ENCODE data around the gene RPTN.

RPTN gene

GRCh38 chr1:152165286-152166077 lies 6.5 kb upstream of the RPTN start:
- Histone ChIP-seq H3K9me3 (ENCODE audit: control insufficient read depth in 5 of 5, low read length in 5 of 5) (no peaks in the 10 kb centered on the region), H3K4me3 (ENCODE audit: low read depth in 1 of 5, low read length in 5 of 5) (no peak overlapping the region), H3K27me3 (ENCODE audit: control insufficient read depth in 5 of 5, insufficient read depth in 4 of 5, low read length in 5 of 5) (peaks cover 0 to 3% (median 0%) of the 10 kb centered on the region in 5 donors), H3K27ac (ENCODE audit: low read depth, low read length) (no peak overlapping the region), H3K36me3 (ENCODE audit: control insufficient read depth in 5 of 5, insufficient read depth in 5 of 5, low read length in 5 of 5) (no peaks in the 10 kb centered on the region), H3K4me1 (ENCODE audit: control insufficient read depth in 5 of 5, insufficient read depth in 5 of 5, low read length in 5 of 5) (peaks cover 2 to 46% (median 11%) of the 10 kb centered on the region in 5 donors), H3K9ac (ENCODE audit: low read length in 5 of 5) (no peak overlapping the region)

DNA sequence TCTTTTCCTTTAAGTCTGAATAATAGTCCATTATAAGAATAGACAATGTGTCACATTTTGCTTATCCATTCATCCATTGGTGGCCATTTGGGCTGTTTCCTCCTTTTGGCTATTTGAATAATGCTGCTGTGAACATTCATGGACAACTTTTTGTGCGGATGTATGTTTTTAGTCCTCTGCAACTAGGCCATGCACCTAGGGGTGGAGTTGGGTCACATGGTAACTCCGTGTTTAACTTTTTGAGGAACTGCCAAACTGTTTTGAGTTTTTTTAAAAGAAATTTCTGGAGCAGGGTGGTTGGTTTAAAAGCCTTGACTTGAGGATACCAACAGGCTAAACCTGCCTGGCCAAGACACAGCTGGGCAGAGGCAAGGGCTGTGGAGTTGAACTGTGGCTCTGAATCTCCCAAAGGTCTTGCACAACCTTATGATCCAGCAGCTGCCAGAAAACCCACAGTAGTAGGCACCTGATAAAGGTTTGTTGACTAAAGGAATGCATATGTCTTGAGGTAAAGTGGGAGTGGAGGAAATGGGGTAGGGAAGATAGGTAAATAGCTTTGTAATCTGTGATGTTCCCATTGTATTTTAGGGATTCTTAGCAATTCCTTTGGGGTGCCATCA lies 5.6 kb upstream of the RPTN start:
- H3K9ac ChIP-seq (ENCODE audit: low read length in 5 of 5), result no peak overlapping the region
- no peak overlapping the region for H3K27ac ChIP-seq (ENCODE audit: low read depth, low read length)
- H3K4me3 ChIP-seq (ENCODE audit: low read depth in 1 of 5, low read length in 5 of 5), result no peak overlapping the region
- no peaks in the 10 kb centered on the region for H3K36me3 ChIP-seq (ENCODE audit: control insufficient read depth in 5 of 5, insufficient read depth in 5 of 5, low read length in 5 of 5)
- peaks cover 0 to 3% (median 0%) of the 10 kb centered on the region in 5 donors for H3K27me3 ChIP-seq (ENCODE audit: control insufficient read depth in 5 of 5, insufficient read depth in 4 of 5, low read length in 5 of 5)
- peaks cover 2 to 39% (median 11%) of the 10 kb centered on the region in 5 donors for H3K4me1 ChIP-seq (ENCODE audit: control insufficient read depth in 5 of 5, insufficient read depth in 5 of 5, low read length in 5 of 5)
- no peaks in the 10 kb centered on the region for H3K9me3 ChIP-seq (ENCODE audit: control insufficient read depth in 5 of 5, low read length in 5 of 5)

- Histone ChIP-seq H3K4me3 (ENCODE audit: low read depth in 1 of 5, low read length in 5 of 5) (no peak overlapping the region), H3K36me3 (ENCODE audit: control insufficient read depth in 5 of 5, insufficient read depth in 5 of 5, low read length in 5 of 5) (no peaks in the 10 kb centered on the region)
These were observed 3.9 kb upstream of the RPTN start for GRCh38 chr1:152162792-152163463.

DNA sequence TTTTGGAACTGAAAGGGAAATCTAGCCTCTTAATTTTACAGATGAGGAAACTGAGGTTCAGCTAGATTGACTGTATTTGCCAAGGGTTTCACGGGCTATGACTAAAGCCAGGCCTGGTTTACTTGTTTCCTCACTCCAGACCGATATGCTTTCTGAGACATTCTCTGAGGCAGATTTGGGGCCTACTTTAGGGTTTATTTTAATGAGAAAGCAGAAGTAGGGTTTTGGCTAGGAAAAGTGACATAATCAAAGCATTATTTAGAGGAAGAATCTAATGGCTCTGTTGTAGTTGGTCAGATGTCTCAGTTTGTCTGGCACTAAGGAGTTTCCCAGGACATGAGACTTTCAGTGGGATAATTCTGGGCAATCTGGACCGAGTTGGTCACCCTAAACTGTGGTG lies 1.5 kb upstream of the RPTN start:
- peaks cover 0 to 6% (median 5%) of the 10 kb centered on the region in 5 donors for H3K4me1 ChIP-seq (ENCODE audit: control insufficient read depth in 5 of 5, insufficient read depth in 5 of 5, low read length in 5 of 5)
- no peak overlapping the region for H3K27ac ChIP-seq (ENCODE audit: low read depth, low read length)
- no peak overlapping the region for H3K4me3 ChIP-seq (ENCODE audit: low read depth in 1 of 5, low read length in 5 of 5)
- H3K27me3 ChIP-seq (ENCODE audit: control insufficient read depth in 5 of 5, insufficient read depth in 4 of 5, low read length in 5 of 5), result no peaks in the 10 kb centered on the region
- no peaks in the 10 kb centered on the region for H3K36me3 ChIP-seq (ENCODE audit: control insufficient read depth in 5 of 5, insufficient read depth in 5 of 5, low read length in 5 of 5)
- H3K9me3 ChIP-seq (ENCODE audit: control insufficient read depth in 5 of 5, low read length in 5 of 5), result no peaks in the 10 kb centered on the region
- no peak overlapping the region for H3K9ac ChIP-seq (ENCODE audit: low read length in 5 of 5)

More at GRCh38 chr1:152162792-152163463, 3.9 kb upstream of the RPTN start:
- Histone ChIP-seq H3K27ac (ENCODE audit: low read depth, low read length) (no peak overlapping the region), H3K9me3 (ENCODE audit: control insufficient read depth in 5 of 5, low read length in 5 of 5) (no peaks in the 10 kb centered on the region), H3K27me3 (ENCODE audit: control insufficient read depth in 5 of 5, insufficient read depth in 4 of 5, low read length in 5 of 5) (peaks cover 0 to 3% (median 0%) of the 10 kb centered on the region in 5 donors), H3K4me1 (ENCODE audit: control insufficient read depth in 5 of 5, insufficient read depth in 5 of 5, low read length in 5 of 5) (peaks cover 0 to 22% (median 4%) of the 10 kb centered on the region in 5 donors), H3K9ac (ENCODE audit: low read length in 5 of 5) (no peak overlapping the region)

DNA sequence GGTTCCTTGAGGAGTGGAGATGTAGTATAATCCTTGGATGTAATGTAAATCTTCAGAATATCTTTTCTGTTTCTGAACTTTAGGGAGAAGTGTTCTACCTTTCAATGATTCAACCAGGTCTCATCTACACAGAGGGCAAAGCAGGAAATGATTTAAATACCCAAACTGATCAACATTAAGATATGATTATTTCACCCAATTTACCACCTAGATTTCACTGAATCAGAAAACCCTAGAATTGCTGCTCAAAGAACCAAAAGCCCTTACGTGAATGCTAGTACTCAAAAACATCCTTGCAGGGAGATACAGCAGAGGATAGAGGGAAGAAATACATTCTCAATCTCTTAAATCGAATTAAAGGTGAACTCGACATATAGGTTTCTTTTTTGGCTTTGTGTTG lies 5.0 kb downstream of the RPTN start:
- Histone ChIP-seq H3K4me3 (ENCODE audit: low read depth in 1 of 5, low read length in 5 of 5) (no peak overlapping the region), H3K4me1 (ENCODE audit: control insufficient read depth in 5 of 5, insufficient read depth in 5 of 5, low read length in 5 of 5) (peaks cover 0 to 5% (median 0%) of the 10 kb centered on the region in 5 donors), H3K9ac (ENCODE audit: low read length in 5 of 5) (no peak overlapping the region), H3K27me3 (ENCODE audit: control insufficient read depth in 5 of 5, insufficient read depth in 4 of 5, low read length in 5 of 5) (no peaks in the 10 kb centered on the region), H3K36me3 (ENCODE audit: control insufficient read depth in 5 of 5, insufficient read depth in 5 of 5, low read length in 5 of 5) (no peaks in the 10 kb centered on the region), H3K9me3 (ENCODE audit: control insufficient read depth in 5 of 5, low read length in 5 of 5) (peaks cover 0 to under 1% (median 0%) of the 10 kb centered on the region in 5 donors), H3K27ac (ENCODE audit: low read depth, low read length) (no peak overlapping the region)

DNA sequence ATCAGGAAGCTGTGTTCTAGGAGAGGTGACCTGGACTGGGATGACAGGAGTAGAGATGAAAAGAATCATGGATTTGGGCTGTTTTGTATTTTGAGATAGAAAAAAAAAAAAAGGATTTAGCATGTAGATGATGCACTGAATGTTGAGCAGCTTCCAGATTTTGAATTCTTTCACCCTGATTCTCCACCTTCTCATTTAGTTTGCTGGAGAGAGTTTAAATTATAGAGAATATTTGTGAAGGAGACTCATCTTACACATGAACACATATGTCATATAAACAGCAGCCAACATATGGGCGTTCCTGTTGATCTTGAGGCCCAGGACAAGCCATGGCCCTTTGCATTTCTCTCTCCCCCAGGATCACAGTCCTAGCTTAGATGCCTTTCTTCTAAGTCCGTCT lies 7.4 kb downstream of the RPTN start:
- Histone ChIP-seq H3K36me3 (ENCODE audit: control insufficient read depth in 5 of 5, insufficient read depth in 5 of 5, low read length in 5 of 5) (no peaks in the 10 kb centered on the region), H3K9me3 (ENCODE audit: control insufficient read depth in 5 of 5, low read length in 5 of 5) (peaks cover 4 to 12% (median 10%) of the 10 kb centered on the region in 5 donors), H3K4me1 (ENCODE audit: control insufficient read depth in 5 of 5, insufficient read depth in 5 of 5, low read length in 5 of 5) (peaks cover 0 to 5% (median 0%) of the 10 kb centered on the region in 5 donors), H3K27ac (ENCODE audit: low read depth, low read length) (no peak overlapping the region), H3K4me3 (ENCODE audit: low read depth in 1 of 5, low read length in 5 of 5) (no peak overlapping the region), H3K9ac (ENCODE audit: low read length in 5 of 5) (no peak overlapping the region), H3K27me3 (ENCODE audit: control insufficient read depth in 5 of 5, insufficient read depth in 4 of 5, low read length in 5 of 5) (no peaks in the 10 kb centered on the region)

- Histone ChIP-seq H3K27ac (ENCODE audit: low read depth, low read length) (no peak overlapping the region), H3K4me3 (ENCODE audit: low read depth in 1 of 5, low read length in 5 of 5) (no peak overlapping the region), H3K27me3 (ENCODE audit: control insufficient read depth in 5 of 5, insufficient read depth in 4 of 5, low read length in 5 of 5) (peaks cover 0 to 3% (median 0%) of the 10 kb centered on the region in 5 donors), H3K9me3 (ENCODE audit: control insufficient read depth in 5 of 5, low read length in 5 of 5) (peaks cover 4 to 12% (median 10%) of the 10 kb centered on the region in 5 donors), H3K9ac (ENCODE audit: low read length in 5 of 5) (no peak overlapping the region), H3K36me3 (ENCODE audit: control insufficient read depth in 5 of 5, insufficient read depth in 5 of 5, low read length in 5 of 5) (no peaks in the 10 kb centered on the region), H3K4me1 (ENCODE audit: control insufficient read depth in 5 of 5, insufficient read depth in 5 of 5, low read length in 5 of 5) (no peaks in the 10 kb centered on the region)
These were observed 10.0 kb downstream of the RPTN start for GRCh38 chr1:152148981-152149380.

DNA sequence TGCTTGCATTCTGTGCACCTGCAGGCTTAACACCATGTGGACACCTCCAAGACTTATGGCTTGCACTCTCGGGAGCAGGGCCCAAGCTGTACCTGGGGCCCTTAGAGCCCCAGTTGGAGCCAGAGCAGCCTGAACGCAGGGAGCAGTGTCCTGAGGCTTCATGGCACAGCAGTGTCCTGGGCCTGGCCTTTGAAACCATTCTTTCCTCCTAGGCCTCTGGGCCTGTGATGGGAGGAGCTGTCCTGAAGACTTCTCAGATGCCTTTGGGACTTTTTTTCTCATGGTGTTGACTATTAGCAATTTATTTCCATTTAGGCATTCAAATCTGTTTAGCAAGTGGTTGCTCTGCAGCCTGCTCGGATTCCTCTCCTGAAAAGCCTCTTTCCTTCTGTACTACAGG lies 11.0 kb downstream of the RPTN start:
- H3K4me3 ChIP-seq (ENCODE audit: low read depth in 1 of 5, low read length in 5 of 5), result no peak overlapping the region
- H3K4me1 ChIP-seq (ENCODE audit: control insufficient read depth in 5 of 5, insufficient read depth in 5 of 5, low read length in 5 of 5), result no peaks in the 10 kb centered on the region
- no peak overlapping the region for H3K27ac ChIP-seq (ENCODE audit: low read depth, low read length)
- H3K9me3 ChIP-seq (ENCODE audit: control insufficient read depth in 5 of 5, low read length in 5 of 5), result peaks cover 4 to 12% (median 10%) of the 10 kb centered on the region in 5 donors
- no peak overlapping the region for H3K9ac ChIP-seq (ENCODE audit: low read length in 5 of 5)
- no peaks in the 10 kb centered on the region for H3K36me3 ChIP-seq (ENCODE audit: control insufficient read depth in 5 of 5, insufficient read depth in 5 of 5, low read length in 5 of 5)
- peaks cover 0 to 3% (median 0%) of the 10 kb centered on the region in 5 donors for H3K27me3 ChIP-seq (ENCODE audit: control insufficient read depth in 5 of 5, insufficient read depth in 4 of 5, low read length in 5 of 5)

- Histone ChIP-seq H3K4me3 (ENCODE audit: low read depth in 1 of 5, low read length in 5 of 5) (no peak overlapping the region), H3K9me3 (ENCODE audit: control insufficient read depth in 5 of 5, low read length in 5 of 5) (peaks cover 4 to 12% (median 10%) of the 10 kb centered on the region in 5 donors), H3K27ac (ENCODE audit: low read depth, low read length) (no peak overlapping the region), H3K27me3 (ENCODE audit: control insufficient read depth in 5 of 5, insufficient read depth in 4 of 5, low read length in 5 of 5) (peaks cover 0 to 4% (median 0%) of the 10 kb centered on the region in 5 donors), H3K4me1 (ENCODE audit: control insufficient read depth in 5 of 5, insufficient read depth in 5 of 5, low read length in 5 of 5) (no peaks in the 10 kb centered on the region), H3K9ac (ENCODE audit: low read length in 5 of 5) (no peak overlapping the region), H3K36me3 (ENCODE audit: control insufficient read depth in 5 of 5, insufficient read depth in 5 of 5, low read length in 5 of 5) (no peaks in the 10 kb centered on the region)
These were observed 13.3 kb downstream of the RPTN start for GRCh38 chr1:152145769-152146168.
